DOHH2 (cell line): ENCODE data around the gene FXYD1.

Experiments used
- H3F3A ChIP-seq: fragments of 200-600 bp; sonication (generic), shearing (Covaris generic); 2 replicates; pipeline ENCODE4 v1.6.0; 2016; ENCODE audit warnings: antibody characterized with exemption, mild to moderate bottlenecking; ENCODE audit not compliant: control insufficient read depth, insufficient read depth
- H3K27ac ChIP-seq: fragments of 200-600 bp; sonication (generic); 2 replicates; pipeline ENCODE4 v1.5.1; 2014; ENCODE audit warnings: low read depth, mild to moderate bottlenecking, low read length, moderate library complexity
- H3K27me3 ChIP-seq: fragments of 200-600 bp; sonication (generic); 2 replicates; pipeline ENCODE4 v1.6.1; 2014; ENCODE audit warnings: mild to moderate bottlenecking, low read length, mixed read lengths; ENCODE audit not compliant: control insufficient read depth
- H3K36me3 ChIP-seq: fragments of 200-600 bp; sonication (generic); 2 replicates; pipeline ENCODE4 v1.6.1; 2014; ENCODE audit warnings: mild to moderate bottlenecking, low read length, moderate library complexity, mixed read lengths; ENCODE audit not compliant: control insufficient read depth
- H3K4me1 ChIP-seq: fragments of 200-600 bp; sonication (generic); 2 replicates; pipeline ENCODE4 v1.6.1; 2014; ENCODE audit warnings: mild to moderate bottlenecking, low read length, mixed read lengths; ENCODE audit not compliant: control insufficient read depth
- H3K4me2 ChIP-seq: fragments of 200-600 bp; sonication (generic); 2 replicates; pipeline ENCODE4 v1.6.0; 2014; ENCODE audit warnings: mild to moderate bottlenecking, low read length, moderate library complexity
- H3K4me3 ChIP-seq: fragments of 200-600 bp; sonication (generic); 2 replicates; pipeline ENCODE4 v1.5.1; 2014; ENCODE audit warnings: mild to moderate bottlenecking, low read length, mixed read lengths
- H3K79me2 ChIP-seq: fragments of 200-600 bp; sonication (generic); 2 replicates; pipeline ENCODE4 v1.6.1; 2014; ENCODE audit warnings: mild to moderate bottlenecking, low read length, mixed read lengths; ENCODE audit not compliant: control insufficient read depth
- H3K9me2 ChIP-seq: fragments of 200-600 bp; sonication (generic); replicated peaks from 2 replicates; pipeline ENCODE4 v1.6.1; 2014; ENCODE audit warnings: mild to moderate bottlenecking, low read length, mixed read lengths; ENCODE audit not compliant: control insufficient read depth
- H3K9me3 ChIP-seq: fragments of 200-600 bp; sonication (generic); 2 replicates; pipeline ENCODE4 v1.6.1; 2014; ENCODE audit warnings: antibody characterized with exemption, low read length, mixed read lengths; ENCODE audit not compliant: control insufficient read depth, insufficient read depth
- H4K20me1 ChIP-seq: fragments of 200-600 bp; sonication (generic); 2 replicates; pipeline ENCODE4 v1.6.0; 2014; ENCODE audit warnings: low read depth, mild to moderate bottlenecking, antibody characterized with exemption, low read length, moderate library complexity; ENCODE audit not compliant: control insufficient read depth, insufficient read depth
- CTCF ChIP-seq: fragments of 200-600 bp; sonication (generic); IDR thresholded peaks from one replicate; pipeline ENCODE4 v1.5.1; 2014; ENCODE audit warnings: antibody characterized with exemption, mild to moderate bottlenecking, low read depth, low read length; ENCODE audit not compliant: poor library complexity, severe bottlenecking
- EZH2phosphoT487 ChIP-seq: fragments of 200-600 bp; sonication (generic); IDR thresholded peaks from 2 replicates; pipeline ENCODE4 v1.6.1; 2017; ENCODE audit warnings: borderline replicate concordance, mild to moderate bottlenecking, antibody characterized with exemption, low read length, moderate library complexity, mixed read lengths

The FXYD1 gene

DNA sequence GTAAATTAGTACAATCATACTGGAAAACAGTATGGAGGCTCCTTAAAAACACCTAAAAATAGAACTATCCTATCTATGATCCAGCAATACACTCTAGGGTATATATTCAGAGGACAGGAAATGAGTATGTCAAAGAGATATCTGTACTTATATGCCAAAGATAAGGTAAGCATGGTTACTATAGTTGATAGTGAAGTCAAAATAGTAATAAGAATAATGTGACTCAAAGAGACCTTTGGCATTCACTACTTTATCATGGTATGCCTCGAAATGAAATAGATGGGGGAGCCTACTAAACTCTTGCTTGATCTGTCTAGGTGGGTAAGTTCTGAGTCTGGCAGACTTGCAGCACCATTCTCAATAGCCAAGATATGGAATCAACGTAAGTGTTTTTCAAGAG is 46.3 kb downstream of the FXYD1 start:
- TF ChIP-seq CTCF, result no peak
- no peak for TF ChIP-seq EZH2phosphoT487
- Histone ChIP-seq H3K9me3 (no peaks in the 10 kb centered on the region), H4K20me1 (no peaks in the 10 kb centered on the region), H3K4me1 (no peaks in the 10 kb centered on the region), H3K27me3 (peaks cover 6% of the 10 kb centered on the region; the same call in 1 of the 2 replicates), H3K79me2 (no peaks in the 10 kb centered on the region), H3K9me2 (no peaks in the 10 kb centered on the region), H3F3A (no peaks in the 10 kb centered on the region), H3K4me2 (no peak overlapping the region), H3K4me3 (no peak overlapping the region), H3K27ac (no peak overlapping the region), H3K36me3 (no peaks in the 10 kb centered on the region)
